Skin epidermis (tissue), 12 donors: Measurements from ENCODE around the gene ADGRF3.
A peak's percentile ranks its signal among the peaks of the same experiment; 100 is the strongest.
"Not testable (repeated sequence)": the region's sequence is repeated elsewhere in the genome, so short reads cannot be mapped to it uniquely, and the experiment has no call there.

Experiments
- H3K27ac ChIP-seq, 21 experiments: fragments of 200-600 bp; sonication (generic) in 11 of 21; one replicate each; pipeline ENCODE4 v1.5.0; 2020; ENCODE audit warnings: mild to moderate bottlenecking in 3 of 21, inconsistent platforms in 2 of 21, moderate library complexity in 2 of 21
- H3K4me3 ChIP-seq, 7 experiments: fragments of 200-600 bp; sonication (generic) in 2 of 7; one replicate each; pipeline ENCODE4 v1.5.0; 2020; ENCODE audit warnings: inconsistent platforms in 2 of 7, mild to moderate bottlenecking in 2 of 7, moderate library complexity in 1 of 7

ADGRF3 gene

DNA sequence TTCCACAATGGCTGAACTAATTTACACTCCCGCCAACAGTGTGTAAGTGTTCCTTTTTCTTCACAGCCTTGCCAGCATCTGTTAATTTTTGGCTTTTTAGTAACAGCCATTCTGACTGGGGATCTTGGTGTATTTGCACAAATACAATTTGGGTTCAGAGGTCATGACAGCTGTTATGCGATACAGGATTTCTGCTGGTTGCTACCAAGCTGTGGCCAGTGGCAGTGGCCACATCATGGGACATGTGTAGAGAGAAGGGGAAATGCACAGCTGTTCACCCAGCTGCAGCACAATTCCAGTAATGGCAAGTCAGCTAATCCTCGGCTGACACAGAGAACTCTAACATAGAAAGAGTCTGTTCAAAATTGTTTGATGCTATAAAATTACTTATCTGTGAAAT is 21.7 kb downstream of the ADGRF3 start:
- Histone ChIP-seq H3K4me3 (no peak overlapping the region), H3K27ac (no peak overlapping the region)

- not testable (repeated sequence) for H3K4me3 ChIP-seq
Measured at GRCh38 chr2:26324479-26324878, 22.1 kb downstream of the ADGRF3 start.

GRCh38 chr2:26318950-26319349 is 27.6 kb downstream of the ADGRF3 start:
- Histone ChIP-seq H3K27ac (no peak overlapping the region), H3K4me3 (no peak overlapping the region)

More at GRCh38 chr2:26324479-26324878, 22.1 kb downstream of the ADGRF3 start:
- H3K27ac ChIP-seq: not testable (repeated sequence)

DNA sequence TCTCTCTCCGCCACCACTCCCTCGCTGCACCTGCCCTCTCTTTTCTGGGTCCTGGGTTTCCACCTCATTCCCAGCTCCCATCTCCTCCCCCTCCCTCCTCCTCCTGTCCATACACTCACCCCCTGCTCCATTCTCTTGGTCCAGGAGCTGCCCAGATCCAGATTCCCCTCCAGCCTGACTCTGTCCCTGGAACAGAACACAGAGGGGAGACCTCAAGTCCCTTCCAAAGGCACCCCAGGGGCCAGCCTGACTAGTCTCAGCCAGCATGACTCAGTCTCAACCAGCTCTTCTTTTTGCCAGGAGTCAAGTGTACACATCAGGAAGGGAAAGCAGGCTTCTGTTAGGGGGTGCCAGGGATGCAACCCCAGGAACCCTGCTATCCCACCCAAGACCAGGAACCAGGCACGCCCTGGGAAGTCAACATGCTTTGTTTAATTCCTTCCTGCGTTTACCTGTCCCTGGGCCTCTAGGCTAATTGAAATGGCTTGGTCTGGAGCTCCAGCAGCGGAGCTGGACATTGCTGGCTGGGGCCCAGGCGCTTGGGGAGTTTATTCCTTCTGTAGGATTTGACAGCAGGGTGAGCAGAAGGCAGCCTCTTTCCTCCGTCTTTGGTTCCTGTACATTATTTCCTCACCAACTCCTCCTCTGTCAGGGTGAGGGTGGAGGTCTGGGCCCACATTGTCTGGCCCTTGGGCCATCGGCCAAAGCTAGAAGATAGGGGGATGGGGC is 29.0 kb downstream of the ADGRF3 start:
- no peak overlapping the region for H3K27ac ChIP-seq
- H3K4me3 ChIP-seq: no peak overlapping the region

DNA sequence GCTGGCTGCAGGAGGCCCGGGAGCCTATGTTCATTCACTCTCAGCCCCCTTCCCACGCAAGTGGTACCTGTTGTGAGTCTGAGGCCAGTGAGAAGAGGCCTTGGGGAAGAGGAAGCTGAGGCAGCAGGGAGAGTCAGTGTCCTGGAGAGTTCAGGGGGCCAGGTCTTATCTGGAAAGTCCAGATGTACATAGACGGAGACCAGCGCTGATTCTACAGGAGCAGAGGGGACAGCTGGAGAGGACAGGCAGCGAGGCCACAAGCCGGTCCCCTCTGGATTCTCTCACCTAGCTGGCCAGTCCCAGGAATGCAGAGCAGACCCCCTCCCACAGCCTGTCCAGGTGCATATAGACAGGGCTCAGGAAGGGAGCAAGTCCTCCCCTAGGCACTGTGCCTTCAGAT is 29.7 kb downstream of the ADGRF3 start:
- no peak overlapping the region for H3K27ac ChIP-seq
- H3K4me3 ChIP-seq: no peak overlapping the region

DNA sequence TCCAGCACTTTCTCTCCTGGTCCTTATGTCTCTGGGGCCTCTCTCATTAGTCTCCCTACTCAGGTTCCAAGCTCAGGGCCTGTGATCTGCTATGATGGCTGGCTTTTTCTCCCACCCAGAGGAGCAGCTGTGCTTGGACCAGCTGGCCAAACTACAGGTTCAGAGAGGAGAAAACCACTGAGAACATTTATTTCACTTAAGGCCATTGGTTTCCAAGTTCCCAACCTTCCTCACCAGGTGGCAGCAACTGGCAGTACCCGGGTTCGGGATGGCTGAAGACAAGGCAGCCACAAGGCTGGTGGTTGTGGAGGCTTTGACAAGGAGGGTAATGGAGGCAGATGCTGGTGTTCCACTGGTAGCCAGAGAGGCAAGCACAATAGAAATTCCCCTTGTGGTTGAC is 30.5 kb downstream of the ADGRF3 start:
- no peak overlapping the region for H3K4me3 ChIP-seq
- no peak overlapping the region for H3K27ac ChIP-seq

- no peak overlapping the region for H3K27ac ChIP-seq
Measured at GRCh38 chr2:26314243-26314642, 32.3 kb downstream of the ADGRF3 start.

DNA sequence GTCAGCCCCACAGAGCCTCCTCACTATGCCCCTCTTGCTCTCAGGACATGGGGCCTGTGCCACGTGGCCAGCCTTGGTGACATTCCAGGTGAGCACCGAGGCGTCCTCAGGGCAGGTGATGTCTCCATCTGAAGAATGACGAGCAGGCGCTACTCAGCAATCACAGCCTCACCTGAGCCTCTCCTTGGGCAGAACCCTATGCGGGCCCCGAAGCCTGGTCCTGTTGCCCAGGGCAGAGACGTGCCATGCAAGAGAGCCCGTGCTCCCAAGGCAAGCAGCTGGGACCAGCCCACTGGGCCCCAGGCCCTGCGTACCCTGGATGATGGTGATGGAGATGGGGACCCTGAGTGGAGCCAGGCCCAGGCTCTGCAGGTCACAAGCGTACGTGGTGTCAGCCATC is 33.1 kb downstream of the ADGRF3 start:
- Histone ChIP-seq H3K27ac (no peak overlapping the region), H3K4me3 (no peak overlapping the region)

More at GRCh38 chr2:26314243-26314642, 32.3 kb downstream of the ADGRF3 start:
- H3K4me3 ChIP-seq: no peak overlapping the region

- H3K27ac ChIP-seq: no peak overlapping the region
Measured at GRCh38 chr2:26312471-26312870, 34.1 kb downstream of the ADGRF3 start.

DNA sequence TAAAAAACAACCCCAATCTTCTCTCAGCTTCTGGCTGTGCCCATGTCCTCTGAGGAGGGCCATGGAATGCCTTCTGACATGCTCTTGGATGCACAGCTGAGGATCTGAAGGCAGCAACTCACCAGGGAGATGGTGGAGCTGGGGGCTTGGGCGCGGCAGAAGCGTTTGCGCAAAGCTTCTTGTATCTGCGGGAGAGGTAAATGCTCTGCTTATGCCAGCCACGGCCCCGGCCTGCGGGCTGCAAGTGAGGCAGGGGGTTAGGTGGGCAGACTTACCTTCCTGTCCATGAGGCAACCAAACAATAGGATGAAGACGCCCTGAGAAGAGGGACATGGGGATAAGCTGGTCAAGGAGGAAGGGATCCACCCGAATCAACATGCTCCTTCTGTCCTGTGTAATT is 36.7 kb downstream of the ADGRF3 start:
- no peak overlapping the region for H3K4me3 ChIP-seq
- no peak overlapping the region for H3K27ac ChIP-seq

More at GRCh38 chr2:26312471-26312870, 34.1 kb downstream of the ADGRF3 start:
- no peak overlapping the region for H3K4me3 ChIP-seq

DNA sequence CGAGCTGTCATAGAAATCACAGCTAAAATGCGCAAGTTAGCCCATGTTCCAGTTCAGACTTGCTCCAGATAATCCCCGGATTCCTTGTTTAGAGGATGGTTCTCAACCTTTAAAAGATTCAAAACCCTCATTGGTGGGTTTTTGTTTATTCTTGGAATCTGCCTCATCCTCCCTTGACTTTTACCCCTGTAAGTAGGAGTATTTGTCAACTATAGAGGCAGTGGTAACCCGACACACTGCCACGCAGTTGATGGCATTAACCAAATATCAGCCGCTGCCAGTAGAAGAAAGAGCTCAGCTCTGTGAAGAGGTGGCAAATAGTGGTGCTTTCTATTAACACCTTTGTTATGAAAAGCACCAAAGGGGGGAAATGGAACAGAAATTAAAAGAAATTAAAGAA is 41.0 kb downstream of the ADGRF3 start:
- H3K27ac ChIP-seq: no peak overlapping the region

GRCh38 chr2:26305094-26305493 is 41.5 kb downstream of the ADGRF3 start:
- H3K27ac ChIP-seq, H3K4me3 ChIP-seq: not testable (repeated sequence)

More for the DNA sequence above, 41.0 kb downstream of the ADGRF3 start:
- H3K4me3 ChIP-seq: no peak overlapping the region

DNA sequence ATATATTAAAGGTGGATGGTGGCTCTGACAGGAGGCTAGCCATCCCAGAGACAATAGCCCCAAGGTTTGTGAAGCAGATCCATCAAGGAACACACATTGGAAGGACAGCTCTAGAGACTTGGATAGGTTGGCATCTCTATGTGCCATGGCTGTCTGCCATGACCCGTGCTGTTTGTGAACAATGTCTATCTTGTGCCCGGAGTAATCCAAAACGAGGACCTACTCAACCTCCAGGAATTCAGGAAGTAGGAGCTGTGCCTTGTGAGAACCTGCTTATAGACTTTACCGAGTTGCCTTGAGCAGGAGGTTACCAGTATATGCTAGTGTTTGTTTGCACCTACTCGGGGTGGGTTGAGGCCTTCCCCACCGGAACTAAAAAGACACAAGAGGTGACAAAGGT is 43.7 kb downstream of the ADGRF3 start:
- no peak overlapping the region for H3K4me3 ChIP-seq
- H3K27ac ChIP-seq: peak overlapping the region in 2 of 21 experiments; percentile 11 to 44

DNA sequence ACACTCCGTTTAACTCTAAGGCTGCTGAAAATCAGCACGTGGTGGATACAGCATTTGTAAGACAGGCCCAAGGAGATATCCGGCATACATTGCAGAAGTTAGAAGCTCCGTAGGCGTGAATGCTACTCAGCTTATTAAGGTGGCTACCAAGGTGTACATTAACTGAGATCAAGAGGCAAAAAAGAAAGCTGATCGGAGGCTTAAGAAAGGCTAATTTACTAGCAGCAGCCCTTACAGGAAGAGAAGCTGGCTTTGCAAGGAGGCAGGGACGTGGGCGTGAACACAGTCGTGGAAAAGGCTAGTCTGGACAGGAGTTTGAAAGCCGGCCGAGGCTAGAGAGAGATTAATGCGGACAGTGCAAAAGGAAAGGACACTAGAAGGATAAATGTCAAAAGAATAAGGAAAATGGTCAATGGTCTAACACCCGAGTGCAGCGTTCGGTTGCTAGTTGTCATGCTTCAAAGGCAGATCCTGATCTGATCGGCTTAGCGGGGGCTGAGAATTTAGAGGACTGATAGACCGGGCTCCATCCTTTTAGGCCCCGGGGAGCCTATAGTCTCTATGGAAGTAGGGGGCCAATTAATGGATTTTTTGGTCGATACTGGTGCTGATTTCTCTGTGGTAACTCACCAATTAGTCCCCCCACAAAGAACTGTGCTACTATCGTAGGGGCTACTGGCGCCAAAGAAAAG is 46.2 kb downstream of the ADGRF3 start:
- H3K27ac ChIP-seq: peak overlapping the region in 20 of 21 experiments; percentile 57 to 89 (median 84)
- H3K4me3 ChIP-seq: peak overlapping the region in 6 of 7 experiments; percentile 33 to 53 (median 45)

DNA sequence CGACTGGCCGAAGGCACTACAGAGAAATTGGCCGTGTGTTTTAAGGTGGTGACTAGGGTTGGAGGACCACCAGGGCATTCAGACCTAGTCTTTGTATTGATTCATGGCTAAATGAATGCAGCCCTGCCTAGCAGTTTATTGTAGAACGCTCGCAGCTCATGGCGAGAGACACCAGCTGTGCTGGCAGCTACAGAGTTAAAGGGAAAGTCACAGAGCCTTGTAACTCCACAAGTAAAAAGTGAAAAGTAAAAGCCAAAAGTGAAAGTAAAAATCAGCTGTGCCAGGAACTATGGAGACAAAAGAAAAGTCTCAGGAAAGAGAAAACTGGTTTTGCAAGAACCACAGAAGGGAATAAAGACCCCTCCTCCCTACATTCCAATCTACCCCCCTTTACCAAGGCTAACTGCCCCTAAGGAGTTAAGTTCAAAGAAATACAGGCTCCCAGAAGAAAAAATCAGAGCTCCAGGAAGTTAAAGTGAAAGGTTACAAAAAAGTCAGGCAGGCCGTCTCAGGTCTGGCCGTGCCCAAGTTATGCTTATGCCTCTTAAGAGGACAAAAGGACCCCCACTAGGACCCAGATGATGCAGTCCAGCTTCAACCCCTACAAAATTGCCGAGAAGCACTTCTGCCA is 47.0 kb downstream of the ADGRF3 start:
- peak overlapping the region; percentile 47 to 89 (median 83) for H3K27ac ChIP-seq
- H3K4me3 ChIP-seq: peak overlapping the region; percentile 33 to 53 (median 40)

DNA sequence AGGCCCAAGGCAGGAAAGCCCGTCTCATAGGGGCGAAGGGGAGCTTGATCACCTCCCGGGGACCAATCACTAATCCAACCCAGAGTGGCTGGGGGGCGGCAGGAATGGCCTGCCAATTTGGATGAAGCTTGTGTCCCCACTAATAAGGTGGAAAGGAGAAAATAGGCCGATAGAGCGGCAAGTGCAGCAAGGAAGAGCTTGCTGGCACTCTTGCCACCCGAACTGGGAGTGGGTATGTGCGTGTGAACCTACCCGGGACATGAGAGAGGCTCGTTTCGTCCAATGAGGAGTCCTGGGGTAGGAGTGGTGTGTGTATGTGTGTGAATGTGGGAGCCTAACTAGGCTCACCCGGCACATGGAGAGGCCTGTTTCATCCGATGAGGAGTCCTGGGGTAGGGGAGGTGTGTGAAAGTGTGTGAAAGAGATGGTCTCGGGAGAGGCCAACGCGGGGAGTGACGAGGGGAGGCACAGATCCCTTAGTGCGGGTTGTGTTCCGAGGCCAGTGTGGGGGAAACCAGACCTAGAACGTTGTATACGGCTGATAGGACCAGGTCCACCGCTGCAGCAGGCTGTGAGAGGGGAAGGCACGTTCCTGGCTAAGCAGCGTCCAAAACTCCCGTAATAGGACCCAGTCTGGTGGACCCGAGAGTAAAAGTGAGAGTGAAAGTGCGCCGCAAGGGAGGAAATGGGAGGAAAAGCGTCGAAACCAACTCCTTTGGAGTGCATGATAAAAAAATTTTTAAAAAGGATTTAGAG is 47.8 kb downstream of the ADGRF3 start:
- Histone ChIP-seq H3K27ac (peak overlapping the region in 20 of 21 experiments; percentile 57 to 89 (median 84)), H3K4me3 (peak overlapping the region; percentile 33 to 53 (median 40))

DNA sequence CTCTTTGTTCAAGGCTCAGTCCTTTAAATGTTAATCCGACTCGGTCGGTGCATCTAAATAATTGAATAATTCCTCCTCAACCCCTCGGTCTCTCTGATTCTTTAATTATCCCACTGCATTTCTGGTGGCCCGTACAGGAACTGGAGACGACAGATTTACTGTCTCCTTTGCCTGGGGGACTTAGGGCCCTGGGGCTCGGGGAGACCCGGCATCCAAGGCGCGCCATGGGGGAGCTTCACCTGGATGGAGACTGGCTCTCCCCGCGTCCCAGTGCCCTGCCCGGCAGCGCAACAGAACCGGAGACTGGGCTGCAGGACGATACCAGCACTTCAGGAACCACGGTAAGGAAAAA is 48.3 kb downstream of the ADGRF3 start:
- H3K4me3 ChIP-seq: peak overlapping the region; percentile 33 to 53 (median 40)
- H3K27ac ChIP-seq: peak overlapping the region in 17 of 21 experiments; percentile 67 to 89 (median 84)

DNA sequence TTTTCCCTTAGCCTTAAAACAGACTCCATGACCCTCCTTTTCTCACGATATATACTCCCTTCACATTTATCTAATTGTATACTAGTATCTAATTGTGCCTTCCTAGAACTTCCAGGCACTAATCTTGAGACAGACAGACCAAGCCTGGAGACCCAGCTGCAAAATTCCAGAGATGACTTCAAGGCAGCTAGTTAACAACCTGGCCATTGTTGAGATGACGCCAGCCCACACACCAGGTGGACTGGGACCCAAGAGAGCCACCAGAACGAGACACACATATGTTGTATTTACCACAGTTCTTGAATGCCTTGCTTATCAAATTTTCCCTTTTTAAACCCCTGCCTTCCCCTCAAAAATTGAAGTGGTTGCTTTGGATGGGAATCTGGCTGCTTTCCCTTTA is 49.5 kb downstream of the ADGRF3 start:
- Histone ChIP-seq H3K4me3 (no peak overlapping the region), H3K27ac (no peak overlapping the region)

DNA sequence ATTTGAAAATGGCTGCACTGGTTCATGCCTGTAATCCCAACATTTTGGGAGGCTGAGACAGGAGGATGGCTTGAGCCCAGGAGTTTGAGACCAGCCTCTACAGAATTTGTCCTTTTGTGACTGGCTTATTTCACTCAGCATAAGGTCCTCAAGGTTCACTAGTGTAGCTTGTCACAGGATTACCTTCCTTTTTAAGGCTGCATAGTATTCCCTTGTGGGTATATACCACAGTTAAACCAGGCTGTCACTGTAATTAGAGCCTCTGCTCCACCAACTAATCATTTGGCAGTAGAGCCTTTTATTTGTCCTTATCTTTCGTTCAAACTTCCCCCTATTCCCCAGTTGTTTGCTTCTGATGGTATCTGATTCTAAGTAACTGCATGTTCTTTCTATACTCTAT is 51.1 kb downstream of the ADGRF3 start:
- H3K27ac ChIP-seq: no peak overlapping the region
- H3K4me3 ChIP-seq: no peak overlapping the region

DNA sequence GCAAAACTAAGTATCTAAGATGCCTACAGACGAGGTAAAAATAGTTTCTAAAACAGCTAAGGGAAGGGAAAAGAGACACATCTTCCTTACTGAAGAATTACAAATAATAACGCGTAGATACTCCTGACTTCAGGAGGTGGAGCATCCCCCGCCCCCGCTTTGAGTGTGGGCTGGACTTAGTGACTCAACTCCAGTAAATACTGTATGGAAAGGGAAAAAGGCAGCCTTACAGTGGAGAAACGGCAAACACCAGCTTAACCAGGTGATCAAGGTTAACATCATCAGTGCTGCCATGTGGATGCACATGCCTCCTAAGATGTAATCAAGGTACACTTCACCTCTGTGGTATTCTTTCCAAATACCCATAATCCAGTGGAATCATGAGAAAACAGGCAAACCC is 53.9 kb downstream of the ADGRF3 start:
- H3K27ac ChIP-seq: peak overlapping the region in 2 of 21 experiments; percentile 26 to 27
- H3K4me3 ChIP-seq: no peak overlapping the region
